Measurements from ENCODE around the gene DDX28. TPM values are rescaled to one million over a fixed set of nuclear protein-coding genes. Genes with fewer than 3 reads are reported as not detected.

The DDX28 gene
- total and polyA plus RNA-seq, 10 of the 15 experiments (the other 5 are each of a cell fraction or from before 2014, with no cell fraction given): 3.6 to 40.4 (median 20.0) TPM

GRCh38 chr16:68019167-68019680 is 3.8 kb downstream of the DDX28 start:
- intact Hi-C loops (cut with micrococcal nuclease; ENCODE audit: unreplicated experiment) (no loop called here), in situ Hi-C loops (cut with MboI) (no loop called here)
- H2AFZ ChIP-seq (ENCODE audit: control insufficient read depth, low read depth, low read length): no peak overlapping the region
- SMC1A ChIA-PET (ENCODE audit: uncharacterized antibody, unreplicated experiment): no interaction called here
- 91% methylated on average over 8 of the region's 8 CpGs for WGBS (ENCODE audit: insufficient coverage, insufficient replicate concordance, low lambda C conversion rate, missing lambda C conversion rate)
- TF ChIP-seq SKIL (IDR thresholded peaks at IDR 0.05; ENCODE audit: low read depth, poor library complexity, severe bottlenecking) (no peak), KDM1A (IDR thresholded peaks at IDR 0.05; ENCODE audit: borderline replicate concordance) (no peak), MTA3 (IDR thresholded peaks at IDR 0.05; ENCODE audit: borderline replicate concordance, low read length) (no peak), ZBTB4 (CRISPR knock-in tag; IDR thresholded peaks at IDR 0.05) (no peak), REST (IDR thresholded peaks at IDR 0.05; ENCODE audit: low read depth, low read length) (no peak)
- H3K27ac ChIP-seq (ENCODE audit: control insufficient read depth, insufficient read depth): no peak overlapping the region
- peaks cover 30% of the 10 kb centered on the region for H3K79me2 ChIP-seq (ENCODE audit: control insufficient read depth, insufficient read depth, low read length)
- FAIRE-seq (no peak), DNase-seq (ENCODE audit: low read depth, low spot score) (no peak), ATAC-seq (no peak)
- peaks cover 11% of the 10 kb centered on the region for H3K4me1 ChIP-seq (ENCODE audit: control insufficient read depth, insufficient read depth, low read length)
- H4K20me1 ChIP-seq (ENCODE audit: control insufficient read depth, insufficient read depth): no peaks in the 10 kb centered on the region
- H3K27me3 ChIP-seq (replicated peaks in 1 of 2; ENCODE audit: control insufficient read depth in 2 of 2, insufficient read depth in 2 of 2, low read length in 1 of 2): no peaks in the 10 kb centered on the region
- H3K4me2 ChIP-seq (ENCODE audit: control insufficient read depth, insufficient read depth): no peak overlapping the region
- RAD21 ChIA-PET (ENCODE audit: unreplicated experiment): no interaction called here
- no peaks in the 10 kb centered on the region for H3K9me3 ChIP-seq (replicated peaks; ENCODE audit: control insufficient read depth, insufficient read depth, low read length)
- no peak overlapping the region for H3K4me3 ChIP-seq
- POLR2A ChIA-PET: interaction anchor here (0.8 to 1.0 kb wide), 2 partner anchors 8 to 164 kb away, joined by 3 to 5 read pairs; no protein-coding TSS in a partner anchor
- no peak overlapping the region for H3K9ac ChIP-seq (ENCODE audit: control insufficient read depth, insufficient read depth, low read length)
- BruUV-seq (replicated peaks): no TSS peak
- CTCF ChIA-PET: interaction anchor here (0.6 to 2.6 kb wide), 3 partner anchors 22 to 347 kb away, joined by 3 to 12 read pairs (median 4); no protein-coding TSS in a partner anchor
- peaks cover 0 to 5% of the 10 kb centered on the region in 2 experiments; a peak in 1 of 4 replicates for H3K36me3 ChIP-seq (ENCODE audit: control insufficient read depth in 2 of 2, insufficient read depth in 2 of 2, low read length in 1 of 2)

Measured in GM12878 (cell line).